HG03432 (cell line): ENCODE measurements around the gene ZDHHC7.
A peak's percentile ranks its signal among the peaks of the same experiment; 100 is the strongest.

Experiments
- ATAC-seq: cut with Tn5 transposase; IDR thresholded peaks from one replicate; pipeline ENCODE4 v1.9.1; 2021; ENCODE audit warnings: mild to moderate bottlenecking, moderate library complexity; ENCODE audit not compliant: unreplicated experiment

Gene ZDHHC7

DNA sequence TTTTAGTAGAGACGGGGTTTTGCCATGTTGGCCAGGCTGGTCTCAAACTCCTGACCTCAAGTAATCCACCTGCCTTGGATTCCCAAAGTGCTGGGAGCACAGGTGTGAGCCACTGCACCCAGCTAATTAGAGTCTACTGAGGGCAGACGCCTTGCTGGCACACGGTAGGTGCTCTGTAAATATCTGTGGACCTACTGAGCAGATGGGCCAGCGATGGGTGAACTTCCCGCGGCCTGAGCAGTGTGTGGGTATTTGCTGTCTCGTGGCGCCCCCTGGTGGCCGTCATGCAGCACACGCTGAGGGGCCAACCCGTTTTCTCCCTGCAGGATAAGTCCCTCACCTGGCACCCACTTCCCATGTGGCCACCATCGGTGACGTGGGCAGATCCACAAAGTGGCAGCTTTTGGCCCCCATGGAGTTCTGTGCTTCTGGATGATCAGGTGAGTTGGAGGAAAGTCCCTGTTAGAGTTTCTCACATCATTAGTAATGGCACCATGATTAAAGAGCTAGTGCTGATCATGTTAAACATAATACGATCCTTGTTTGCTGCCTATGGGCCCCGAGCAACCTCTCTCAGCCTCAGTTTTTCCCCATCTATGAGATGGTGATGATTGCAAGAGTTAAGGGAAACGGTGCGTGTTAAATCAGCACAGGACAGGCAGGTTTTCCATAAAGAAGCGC is 40.7 kb downstream of the ZDHHC7 start:
- no peak for ATAC-seq

DNA sequence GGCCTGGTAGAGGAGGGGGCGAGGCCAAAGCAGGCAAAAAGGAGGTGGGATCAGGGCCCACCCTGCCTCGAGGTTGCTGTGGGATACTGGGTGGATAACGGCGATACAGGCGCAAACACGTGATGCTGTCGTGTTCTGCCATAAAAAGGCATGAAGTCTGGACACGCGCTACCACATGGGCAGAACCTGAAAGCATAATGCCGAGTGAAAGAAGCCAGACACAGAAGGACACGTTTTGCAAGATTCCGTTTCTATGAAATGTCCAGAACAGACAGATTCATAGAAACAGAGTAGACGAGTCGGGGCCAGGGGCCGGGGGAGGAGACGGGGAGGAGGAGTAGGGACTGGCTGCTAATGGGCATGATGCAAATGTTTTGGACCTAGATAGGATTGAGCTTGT is 43.5 kb downstream of the ZDHHC7 start:
- no peak for ATAC-seq

DNA sequence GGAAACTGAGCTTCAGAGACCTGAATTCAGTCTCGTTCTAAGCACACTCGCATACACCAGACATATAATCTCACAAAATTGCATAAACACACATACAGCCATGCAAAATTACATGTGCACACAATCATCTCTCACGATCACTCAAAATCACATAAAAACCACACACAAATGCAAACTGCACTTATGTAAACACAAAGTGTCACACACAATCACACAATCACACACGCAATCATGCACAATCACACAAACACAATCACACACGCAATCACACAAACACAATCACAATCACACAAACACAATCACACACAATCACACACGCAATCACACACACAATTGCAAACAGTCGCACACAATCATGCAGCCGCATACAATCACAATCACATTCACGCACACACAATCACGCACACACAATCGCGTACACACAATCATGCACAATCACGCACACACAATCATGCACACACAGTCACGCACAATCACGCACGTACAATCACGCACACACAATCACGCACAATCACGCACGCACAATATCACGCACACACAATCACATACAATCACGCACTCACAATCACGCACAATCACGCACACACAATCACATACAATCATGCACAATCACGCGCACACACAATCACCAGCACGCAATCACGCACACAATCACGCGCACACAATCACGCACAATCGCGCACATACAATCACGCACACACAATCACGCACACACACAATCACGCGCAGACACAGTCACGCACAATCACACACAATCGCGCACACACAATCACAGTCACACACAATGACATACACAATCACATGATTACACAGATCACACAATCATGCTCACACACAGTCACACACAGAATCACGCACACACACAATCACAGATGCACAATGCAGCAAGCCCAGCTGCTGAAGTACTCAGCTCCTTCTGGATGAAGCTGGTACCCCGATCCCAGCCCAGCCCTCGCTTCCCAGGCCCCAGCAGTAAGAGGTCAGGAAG is 45.6 kb downstream of the ZDHHC7 start:
- no peak for ATAC-seq

DNA sequence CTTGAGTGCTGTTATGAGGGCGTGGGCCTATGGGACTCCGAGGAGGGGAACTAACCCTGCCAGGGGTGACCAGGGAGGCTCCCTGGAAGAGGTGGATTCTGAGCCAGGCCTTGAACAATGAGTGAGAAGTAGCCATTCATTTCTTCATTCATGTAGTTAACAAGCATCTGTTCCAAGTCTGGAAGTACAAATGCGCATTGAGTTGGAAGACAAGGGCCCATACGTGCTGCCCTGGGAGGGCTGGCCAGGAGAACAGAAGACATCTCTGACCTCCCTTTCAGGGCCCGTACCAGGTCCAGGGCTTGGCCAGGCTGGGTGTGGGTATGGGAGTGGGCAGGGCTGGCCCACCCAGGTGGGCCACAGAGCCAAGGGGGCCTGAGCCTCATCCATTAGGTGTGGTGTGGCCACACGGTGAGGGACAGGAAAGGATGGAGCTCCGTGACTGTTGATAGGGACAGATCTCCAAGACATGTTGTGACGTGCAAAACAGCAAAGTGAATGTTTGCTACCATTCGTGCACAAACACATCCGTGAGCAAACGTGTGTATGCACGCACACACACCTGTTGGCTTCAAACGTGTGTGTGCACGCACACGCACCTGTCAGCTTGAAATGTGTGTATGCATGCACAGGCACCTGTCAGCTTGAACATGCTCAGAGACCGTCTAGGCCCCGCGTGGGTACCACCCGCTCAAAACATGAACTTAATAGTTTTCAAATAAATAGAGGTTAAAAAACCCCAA is 46.8 kb downstream of the ZDHHC7 start:
- ATAC-seq: no peak

DNA sequence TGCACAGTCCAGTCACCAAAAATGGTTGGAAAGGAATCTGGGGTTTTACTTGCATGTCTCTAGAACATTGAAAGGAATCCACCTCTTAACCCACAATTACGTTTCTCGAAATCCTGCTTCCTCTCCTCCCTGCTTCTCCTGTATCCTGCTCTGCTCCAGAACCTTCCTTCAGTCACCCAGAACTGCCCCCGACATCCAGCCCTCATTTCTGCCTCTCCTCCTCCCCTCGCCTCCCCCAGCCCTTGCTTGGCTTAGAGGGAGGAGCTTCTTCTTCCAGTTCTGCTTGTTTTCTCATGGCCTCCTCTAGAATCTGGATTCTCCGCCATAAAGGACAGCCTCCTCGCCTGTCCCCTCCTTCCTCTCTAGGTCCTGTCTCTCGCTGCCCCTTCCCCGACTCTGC is 48.3 kb downstream of the ZDHHC7 start:
- no peak for ATAC-seq

DNA sequence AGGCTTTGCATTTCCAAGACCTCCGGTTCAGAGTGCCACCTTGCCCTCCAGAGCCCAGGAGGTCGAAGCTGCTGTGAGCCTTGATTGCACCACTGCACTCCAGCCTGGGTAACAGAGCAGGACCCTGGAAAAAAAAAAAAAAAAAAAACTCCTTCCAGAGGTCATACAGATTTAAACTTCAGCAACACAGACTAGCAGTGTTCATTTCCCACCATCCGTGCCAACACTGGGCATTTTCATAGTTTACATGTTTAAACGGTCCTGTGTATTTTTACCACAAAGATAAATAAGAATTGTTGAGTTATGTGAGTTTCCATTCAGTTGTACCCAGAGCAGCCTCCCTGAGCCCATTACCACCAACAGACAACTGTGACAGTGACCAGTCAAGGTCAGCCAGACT is 50.4 kb downstream of the ZDHHC7 start:
- ATAC-seq: no peak

DNA sequence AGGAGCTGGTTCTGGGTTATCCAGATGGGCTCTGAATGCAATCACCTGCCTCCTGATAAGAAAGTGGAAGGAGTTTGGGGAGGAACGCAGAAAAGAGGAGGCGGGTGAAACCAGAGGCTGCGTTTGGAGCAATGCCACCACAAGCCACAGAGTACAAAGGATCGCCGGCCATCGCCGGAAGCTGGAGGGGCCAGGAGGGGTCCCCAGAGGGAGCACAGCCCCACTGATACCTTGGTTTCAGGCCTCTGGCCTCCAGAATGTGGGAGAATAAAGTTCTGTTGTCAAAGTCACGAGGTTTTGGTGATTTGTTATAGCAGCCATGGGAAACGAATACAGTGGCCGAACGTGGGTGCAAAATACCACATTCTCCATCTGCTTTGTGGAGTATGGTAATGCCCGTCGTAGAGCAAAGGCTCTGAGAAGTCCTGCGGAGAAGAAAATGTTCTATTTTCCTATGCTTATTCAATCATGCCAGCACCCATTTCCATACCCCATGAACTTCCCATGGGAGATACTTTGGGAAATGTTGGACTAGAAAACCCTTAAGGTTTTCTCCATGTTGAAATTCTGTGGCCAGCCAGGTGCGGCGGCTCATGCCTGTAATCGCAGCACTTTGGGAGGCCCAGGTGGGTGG is 51.4 kb downstream of the ZDHHC7 start:
- no peak for ATAC-seq

DNA sequence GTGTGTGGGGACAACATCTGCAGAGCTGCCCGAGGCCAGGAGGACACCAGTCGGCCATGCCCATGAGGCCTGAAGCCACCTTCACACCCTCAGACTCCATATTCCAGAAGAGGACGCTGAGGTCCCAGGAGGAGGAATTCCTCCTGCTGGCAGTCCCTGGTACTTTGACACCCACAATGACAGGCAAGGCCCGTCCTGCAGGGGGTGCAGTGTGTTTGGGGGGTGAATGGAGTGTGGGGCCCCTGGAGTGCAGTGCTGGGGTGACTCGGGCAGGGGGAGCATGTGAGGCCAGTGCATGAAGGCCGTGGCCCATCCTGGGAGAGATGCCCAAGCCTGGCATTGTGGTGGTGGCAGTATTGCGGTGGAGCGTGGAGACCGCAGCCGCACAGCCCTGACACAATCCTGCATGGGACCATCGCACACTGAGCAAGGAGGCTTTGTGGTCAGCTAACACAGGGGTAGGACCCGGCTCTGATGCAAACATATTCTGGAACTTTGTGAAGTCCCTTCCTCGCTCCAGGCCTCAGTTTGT is 52.2 kb downstream of the ZDHHC7 start:
- ATAC-seq: no peak

DNA sequence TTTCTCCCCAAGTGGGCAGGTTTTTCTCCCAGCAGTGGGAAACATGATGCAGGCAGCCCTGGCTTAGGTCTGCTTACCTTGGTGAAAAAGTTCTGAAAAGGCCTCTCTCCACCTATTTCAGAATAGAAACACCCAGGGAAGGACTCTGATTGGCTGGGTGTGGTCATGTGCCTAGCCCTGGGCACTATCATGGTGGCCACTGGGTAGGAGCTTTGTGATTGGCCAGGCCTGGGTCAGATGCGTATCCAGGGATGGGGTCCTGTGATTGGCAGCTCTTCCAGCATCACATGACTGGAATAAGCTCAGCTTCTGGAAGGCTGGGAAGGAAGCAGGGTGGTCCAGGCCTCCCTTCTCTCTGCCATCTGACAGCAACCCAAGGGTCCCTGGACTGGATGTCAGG is 53.5 kb downstream of the ZDHHC7 start:
- ATAC-seq: no peak

DNA sequence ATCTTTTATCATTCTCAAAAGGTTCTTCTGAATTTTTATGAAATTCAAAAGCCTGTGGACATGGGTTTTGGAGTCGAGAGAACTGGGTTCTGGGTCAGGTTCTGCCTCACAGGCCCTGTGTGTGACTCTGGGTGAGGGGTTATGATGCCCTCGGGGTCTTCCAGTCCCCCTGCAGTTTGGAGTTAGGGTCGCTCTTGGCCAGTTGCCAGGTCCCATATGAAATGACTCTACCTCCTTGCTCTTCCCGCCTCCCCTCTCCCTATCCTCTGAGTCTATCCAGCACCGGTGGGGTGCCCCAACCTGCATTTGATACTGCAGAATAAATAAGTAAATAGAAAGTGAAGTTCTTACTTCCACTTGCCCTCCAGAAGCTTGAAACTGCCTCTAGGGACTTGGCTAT is 54.1 kb downstream of the ZDHHC7 start:
- ATAC-seq: no peak

DNA sequence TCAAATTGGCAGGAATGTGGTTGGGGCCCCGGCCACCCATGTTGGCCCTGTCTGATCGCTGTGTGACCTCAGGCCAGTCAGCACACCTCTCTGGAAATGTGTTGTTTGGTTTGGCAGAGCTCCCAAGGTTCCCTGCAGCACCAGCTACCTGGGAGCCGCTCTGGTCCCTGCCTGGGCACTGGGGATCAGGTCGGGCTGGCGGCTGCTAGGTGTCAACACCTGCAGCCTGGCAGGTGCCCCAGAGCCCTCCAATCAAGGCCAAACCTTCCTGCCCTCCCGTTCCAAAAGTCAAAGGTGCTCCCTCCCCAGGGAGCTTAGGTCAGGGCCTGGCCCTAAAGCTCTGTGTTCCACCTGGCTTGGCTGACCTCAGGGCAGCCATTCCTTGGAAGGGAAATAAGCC is 55.9 kb downstream of the ZDHHC7 start:
- no peak for ATAC-seq

DNA sequence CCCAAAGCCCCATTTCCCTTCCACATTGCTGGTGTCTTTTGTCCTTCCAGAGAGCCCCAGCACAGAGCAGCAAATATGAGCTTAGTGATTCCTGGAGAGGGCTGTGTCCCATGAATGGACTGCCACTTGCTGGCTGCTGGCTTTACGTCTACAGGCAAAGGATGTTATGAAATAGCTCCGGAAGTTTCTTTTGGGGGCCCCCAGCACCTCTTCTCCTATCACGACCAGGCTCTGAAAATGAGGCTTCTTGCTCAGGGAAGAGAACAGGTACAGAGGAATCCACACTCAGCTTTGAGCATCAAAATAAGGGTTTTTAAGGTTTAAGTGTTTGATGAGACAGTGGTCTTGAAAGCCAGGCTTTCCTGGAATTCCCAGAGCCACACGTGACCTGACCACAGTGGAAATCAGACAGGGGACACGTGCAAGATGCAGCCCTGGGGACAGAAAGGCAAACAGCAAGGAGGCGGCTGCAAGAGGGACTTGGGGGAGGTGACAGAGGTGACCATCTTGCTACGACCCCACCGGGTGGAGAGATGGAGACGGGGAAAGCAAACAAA is 58.1 kb downstream of the ZDHHC7 start:
- no peak for ATAC-seq

DNA sequence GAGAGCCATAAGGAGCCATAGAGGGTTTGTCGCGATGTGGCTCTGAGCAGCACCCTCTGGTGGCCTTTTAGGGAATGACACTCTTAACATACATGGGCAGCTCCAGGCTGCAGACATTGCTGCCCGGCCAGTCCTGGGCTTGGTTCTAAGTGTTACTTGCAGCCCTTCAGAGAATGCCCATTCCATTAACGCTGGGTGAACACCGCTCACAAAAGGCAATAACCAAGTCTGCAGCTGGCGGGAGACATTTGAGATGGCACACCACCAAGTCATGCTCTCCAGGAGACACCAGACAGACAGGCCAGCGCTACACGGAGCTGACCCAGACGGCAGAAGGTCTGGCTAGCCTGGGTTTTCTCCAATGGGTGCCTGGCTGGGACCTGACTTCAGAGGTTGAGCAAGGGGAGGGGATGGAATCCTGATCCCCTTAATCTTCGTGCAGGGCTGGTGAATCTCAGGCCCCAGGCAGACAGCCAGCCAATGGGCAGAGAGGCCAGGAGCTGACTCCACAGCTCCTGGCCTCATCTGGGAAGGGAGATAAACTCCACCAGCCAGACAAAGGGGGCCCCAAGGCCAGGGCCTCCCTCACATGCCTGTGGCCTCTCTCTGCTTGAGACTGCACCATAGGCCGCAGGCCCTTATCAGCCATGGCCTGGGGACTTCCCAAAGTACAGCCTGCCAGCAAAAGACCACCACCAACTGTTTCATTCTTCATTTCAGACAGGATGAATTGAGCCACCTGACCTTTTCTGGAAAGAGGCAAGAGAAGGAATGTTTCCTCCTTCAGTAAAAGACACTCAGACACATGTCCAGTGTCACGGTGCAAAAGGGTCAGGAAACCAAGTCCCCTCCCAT is 58.8 kb downstream of the ZDHHC7 start:
- ATAC-seq: peak; percentile 64

DNA sequence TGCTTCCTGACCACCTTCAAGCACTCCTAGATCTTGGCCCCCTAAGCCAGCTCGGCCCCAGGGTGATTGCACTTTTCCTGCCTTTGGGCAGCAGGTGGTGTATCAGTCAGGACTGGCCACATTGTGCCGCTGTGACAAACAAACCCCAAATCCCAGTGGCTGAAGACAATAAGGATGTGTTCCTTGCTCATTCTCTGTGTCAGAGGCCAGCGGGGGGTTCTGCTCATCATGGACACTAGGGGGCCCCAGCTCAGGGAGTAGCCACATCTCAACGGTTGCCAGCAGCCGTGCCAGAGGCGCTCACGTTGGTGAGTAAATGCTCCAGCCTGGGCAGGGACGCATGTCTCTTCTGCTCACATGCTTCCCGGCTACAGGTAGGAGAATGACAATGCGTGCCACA is 60.4 kb downstream of the ZDHHC7 start:
- ATAC-seq: no peak

DNA sequence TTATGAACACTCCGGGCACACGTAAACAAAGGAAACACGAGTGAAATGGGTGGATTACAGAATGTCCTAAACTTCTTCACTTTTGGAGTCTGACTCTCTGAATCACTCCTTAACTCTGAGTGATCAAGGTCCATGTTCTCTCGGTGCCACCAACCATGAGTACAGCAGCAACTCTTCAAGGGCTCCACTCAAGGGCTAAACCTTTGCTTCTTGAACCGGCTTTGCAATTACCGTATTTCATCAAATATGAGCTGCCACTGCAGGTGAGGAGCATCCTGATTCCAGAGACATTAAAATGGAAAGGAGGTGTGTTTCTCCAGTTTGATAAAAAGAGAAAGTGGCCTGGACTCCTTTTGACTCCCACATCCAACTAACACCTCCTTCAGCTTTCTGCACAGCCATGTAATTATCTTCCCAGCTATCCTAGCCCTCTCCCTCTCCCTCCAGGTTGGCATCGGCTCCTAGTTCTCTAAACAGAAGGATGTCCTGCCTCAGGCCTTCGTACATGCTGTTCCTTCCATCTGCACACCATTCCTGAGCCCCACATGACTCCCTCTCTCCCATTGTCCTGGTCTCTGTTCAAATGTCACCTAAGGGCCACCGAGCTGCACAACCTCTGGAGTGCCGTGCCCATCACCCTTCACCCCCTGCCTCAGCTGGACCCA is 61.4 kb downstream of the ZDHHC7 start:
- no peak for ATAC-seq

DNA sequence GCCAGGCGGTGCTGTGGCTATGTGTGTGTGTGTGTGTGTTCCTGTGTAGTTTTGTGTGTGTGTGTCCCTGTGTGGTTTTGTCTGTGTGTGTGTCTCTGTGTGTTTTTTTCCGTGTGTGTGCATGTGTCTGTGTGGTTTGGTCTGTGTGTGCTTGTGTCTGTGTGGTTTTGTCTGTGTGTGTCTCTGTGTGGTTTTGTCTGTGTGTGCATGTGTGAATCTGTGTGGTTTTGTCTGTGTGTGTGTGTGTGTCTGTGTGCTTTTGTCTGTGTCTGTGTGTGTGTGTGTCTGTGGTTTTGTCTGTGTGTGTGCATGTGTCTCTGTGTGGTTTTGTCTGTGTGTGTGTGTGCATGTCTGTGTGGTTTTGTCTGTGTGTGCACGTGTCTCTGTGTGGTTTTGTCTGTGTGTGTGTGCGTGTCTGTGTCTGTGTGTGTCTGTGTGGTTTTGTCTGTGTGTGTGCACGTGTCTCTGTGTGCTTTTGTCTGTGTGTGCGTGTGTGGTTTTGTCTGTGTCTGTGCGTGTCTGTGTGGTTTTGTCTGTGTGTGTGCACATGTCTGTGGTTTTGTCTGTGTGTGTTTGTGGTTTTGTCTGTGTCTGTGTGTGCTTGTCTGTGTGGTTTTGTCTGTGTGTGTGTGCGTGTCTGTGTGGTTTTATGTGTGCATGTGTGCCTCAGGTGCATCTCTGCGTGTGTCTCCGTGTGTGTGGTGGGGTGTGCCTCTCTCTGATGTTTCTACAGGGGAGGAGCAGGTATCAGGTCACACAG is 62.3 kb downstream of the ZDHHC7 start:
- ATAC-seq: no peak

DNA sequence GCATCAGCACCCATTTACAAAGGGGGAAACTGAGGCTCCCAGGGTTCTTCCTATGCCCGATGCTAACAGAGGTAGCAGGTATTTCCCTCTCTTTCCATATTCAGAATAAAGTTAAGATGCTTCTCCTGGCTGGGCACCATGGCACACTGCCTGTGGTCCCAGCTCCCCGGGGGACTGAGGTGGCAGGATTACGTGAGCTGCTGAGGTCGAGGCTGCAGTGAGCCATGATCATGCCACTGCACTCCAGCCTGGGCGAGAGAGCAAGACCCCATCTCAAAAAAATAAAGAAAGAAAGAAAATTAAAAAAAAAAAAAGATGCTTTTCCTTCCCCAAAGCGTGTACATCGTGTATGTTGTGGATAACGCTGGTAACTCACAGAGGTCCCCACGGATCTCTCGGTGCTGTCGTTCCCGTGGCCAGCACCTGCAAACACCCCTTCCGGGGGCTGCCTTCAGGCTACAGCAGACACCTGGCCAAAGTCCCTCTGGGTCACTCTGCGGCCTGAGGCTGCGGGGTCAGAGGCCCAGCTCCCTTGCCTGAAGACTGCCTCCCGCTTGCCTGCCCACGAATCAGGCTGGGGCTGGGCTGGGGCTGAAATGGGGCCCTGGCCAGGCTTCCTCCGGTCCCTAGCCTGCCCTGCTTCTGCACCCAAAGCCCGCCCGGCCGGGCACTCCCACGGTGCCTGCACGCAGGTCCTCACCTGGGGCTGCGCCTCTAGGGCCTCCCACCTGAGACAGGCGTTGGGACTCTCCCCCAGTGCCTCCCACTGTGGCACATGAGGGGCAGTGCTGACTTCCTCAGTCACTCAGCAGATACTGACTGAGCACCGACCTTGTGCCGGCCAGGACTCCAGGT is 63.1 kb downstream of the ZDHHC7 start:
- ATAC-seq: no peak
